GM21825 (cell line): ENCODE results near the gene SIX5.

ENCODE experiments used
- ATAC-seq: cut with Tn5 transposase; IDR thresholded peaks from one replicate; pipeline ENCODE4 v1.9.1; 2021; ENCODE audit warnings: mild to moderate bottlenecking, moderate library complexity; ENCODE audit not compliant: unreplicated experiment

The SIX5 gene

DNA sequence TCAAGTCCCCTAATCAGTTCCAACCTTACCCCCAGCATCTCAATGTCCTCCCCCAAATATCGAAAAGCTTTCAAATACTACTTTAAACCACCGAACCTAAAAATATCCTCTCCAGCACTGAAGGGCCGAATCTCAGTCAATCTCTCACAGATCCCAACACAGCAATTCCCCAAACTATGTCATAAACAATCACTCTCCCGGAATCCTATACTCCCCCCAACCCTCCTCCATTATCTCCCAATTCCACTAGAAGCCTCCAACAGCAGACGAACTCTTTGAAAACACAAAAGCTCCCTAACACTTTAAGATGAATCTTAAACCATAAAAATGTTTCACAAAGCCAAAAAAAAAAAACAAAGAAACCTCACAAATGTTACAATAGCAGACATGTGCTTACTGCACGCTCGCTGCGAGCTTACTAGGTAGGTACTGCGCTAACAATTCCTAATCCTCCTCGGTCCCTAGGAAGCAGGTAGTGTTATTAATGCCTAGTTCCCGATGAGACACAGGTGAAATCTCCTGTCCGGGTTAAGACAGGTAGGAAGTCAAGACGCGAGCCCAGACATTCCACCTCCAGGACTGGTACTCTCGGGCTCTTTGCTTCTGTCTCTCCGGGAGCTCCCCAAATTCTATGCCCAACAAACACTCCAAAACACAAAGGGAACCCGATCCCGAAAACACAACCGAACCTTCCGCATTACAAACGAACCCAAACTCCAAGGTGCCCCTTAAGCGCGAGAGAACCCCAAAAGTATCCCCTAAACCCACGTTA, 52.5 kb downstream of the SIX5 start:
- ATAC-seq = no peak

DNA sequence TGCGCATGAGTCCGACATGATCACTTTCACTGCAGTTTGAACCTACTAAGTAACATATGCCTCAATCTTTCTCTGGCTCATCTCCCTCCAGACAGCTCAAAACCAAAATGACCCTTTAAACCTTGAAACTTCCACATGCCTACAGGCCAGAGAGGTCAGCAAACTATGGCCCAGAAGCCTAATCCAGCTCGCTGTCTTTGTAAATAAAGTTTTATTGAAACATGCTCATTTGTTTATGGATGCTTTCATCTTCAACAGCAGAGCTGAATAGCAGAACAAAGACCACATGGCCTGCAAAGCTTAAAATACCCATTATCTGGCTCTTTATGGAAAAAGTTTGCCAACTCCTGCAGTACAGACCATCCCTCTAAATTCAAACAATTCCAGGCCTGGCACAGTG, 53.9 kb downstream of the SIX5 start:
- no peak for ATAC-seq
